A549 (cell line): ENCODE measurements around the gene SPNS2.

Experiments used
- CEBPB ChIP-seq, 2 experiments: fragments of >200 bp in 1 of 2; sonication (Bioruptor Twin) in 1 of 2; formaldehyde crosslinking in 1 of 2; IDR thresholded peaks; 2 replicates each; pipeline ENCODE4 v1.6.1; 2012 to 2016
- CTCF ChIP-seq: fragments of >200 bp; sonication (Bioruptor Twin); formaldehyde crosslinking; IDR thresholded peaks from 3 replicates; pipeline ENCODE4 v1.5.1; 2016
- ELK1 ChIP-seq: fragments of 150-350 bp; IDR thresholded peaks from 2 replicates; pipeline ENCODE4 v1.6.1; 2014; ENCODE audit warnings: low read depth, mild to moderate bottlenecking, low read length
- EP300 ChIP-seq, 2 experiments: fragments of >200 bp; sonication (Bioruptor Twin); formaldehyde crosslinking; IDR thresholded peaks; 2 replicates in 1 of 2; 3 replicates in 1 of 2; pipeline ENCODE4 v1.6.1; 2016 to 2017
- JUNB ChIP-seq: fragments of >200 bp; sonication (Bioruptor Twin); formaldehyde crosslinking; IDR thresholded peaks from 2 replicates; pipeline ENCODE4 v1.6.1; 2016
- KDM5A ChIP-seq: fragments of 200-600 bp; sonication (generic); IDR thresholded peaks from 2 replicates; pipeline ENCODE4 v1.6.1; 2016; ENCODE audit warnings: antibody characterized with exemption, mild to moderate bottlenecking
- MAFK ChIP-seq: fragments of 450-650 bp; IDR thresholded peaks from 2 replicates; pipeline ENCODE4 v1.6.1; 2014; ENCODE audit not compliant: partially characterized antibody
- MYC ChIP-seq: IDR thresholded peaks from 2 replicates; pipeline ENCODE4 v1.6.1; 2012; ENCODE audit warnings: mild to moderate bottlenecking, inconsistent platforms, low read length, improper control_type of control experiment, borderline replicate concordance
- POLR2A ChIP-seq: IDR thresholded peaks from 2 replicates; pipeline ENCODE4 v1.6.1; 2012; ENCODE audit warnings: mild to moderate bottlenecking, low read length
- USF2 ChIP-seq: fragments of 450-650 bp; IDR thresholded peaks from 2 replicates; pipeline ENCODE4 v1.6.1; 2014; ENCODE audit warnings: antibody characterized with exemption
- TF ChIP-seq, protein P1 (sequence below): IDR thresholded peaks from 2 replicates; pipeline ENCODE4 v1.6.1; 2012

GRCh38 chr17:4584917-4585637 is 86.4 kb downstream of the SPNS2 start:
- TF ChIP-seq KDM5A (no peak), POLR2A (no peak), MAFK (no peak), EP300 (IDR thresholded peaks at IDR 0.05) (no peak), CTCF (no peak), MYC (no peak), USF2 (no peak), JUNB (no peak), CEBPB (IDR thresholded peaks at IDR 0.05) (no peak), ELK1 (no peak)
- TF ChIP-seq, protein P1, sequence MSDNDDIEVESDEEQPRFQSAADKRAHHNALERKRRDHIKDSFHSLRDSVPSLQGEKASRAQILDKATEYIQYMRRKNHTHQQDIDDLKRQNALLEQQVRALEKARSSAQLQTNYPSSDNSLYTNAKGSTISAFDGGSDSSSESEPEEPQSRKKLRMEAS = no peak
